Spleen (tissue), 11 donors: ENCODE measurements around the gene FAM216B. TPM values are rescaled to one million over a fixed set of nuclear protein-coding genes. Genes with fewer than 3 reads are reported as not detected.

Source experiments
- DNase-seq: peaks from one replicate; pipeline ENCODE4 v3.0.0-alpha.2; 2020
- H3K27ac ChIP-seq, 8 donors: fragments of 200-600 bp; sonication (generic) in 7 of 8; 1 replicate in 4 of 8; 2 replicates in 4 of 8; pipeline versions ENCODE4 v1.5.0 to v1.8.0; 2016 to 2021; ENCODE audit warnings: inconsistent platforms in 4 of 8, mild to moderate bottlenecking in 4 of 8, moderate library complexity in 1 of 8
- H3K27me3 ChIP-seq, 7 donors: fragments of 200-600 bp; sonication (generic) in 6 of 7; replicated peaks in 1 of 7; 1 replicate in 4 of 7; 2 replicates in 3 of 7; pipeline versions ENCODE4 v1.5.0 to v1.8.0; 2016 to 2021; ENCODE audit warnings: inconsistent platforms in 3 of 7, mild to moderate bottlenecking in 1 of 7
- H3K36me3 ChIP-seq, 6 donors: fragments of 200-600 bp; sonication (generic) in 5 of 6; 1 replicate in 4 of 6; 2 replicates in 2 of 6; pipeline versions ENCODE4 v1.5.0 to v1.8.0; 2016 to 2021; ENCODE audit warnings: inconsistent platforms in 2 of 6
- H3K4me1 ChIP-seq, 6 donors: fragments of 200-600 bp; sonication (generic) in 5 of 6; 1 replicate in 3 of 6; 2 replicates in 3 of 6; pipeline versions ENCODE4 v1.5.0 to v1.8.0; 2016 to 2021; ENCODE audit warnings: inconsistent platforms in 3 of 6
- H3K4me3 ChIP-seq, 8 donors: fragments of 200-600 bp; sonication (generic) in 7 of 8; 1 replicate in 4 of 8; 2 replicates in 4 of 8; pipeline versions ENCODE4 v1.5.0 to v1.8.0; 2016 to 2021; ENCODE audit warnings: inconsistent platforms in 4 of 8, mild to moderate bottlenecking in 4 of 8, moderate library complexity in 2 of 8
- H3K9me3 ChIP-seq, 8 donors: fragments of 200-600 bp; sonication (generic) in 7 of 8; 1 replicate in 4 of 8; 2 replicates in 4 of 8; pipeline versions ENCODE4 v1.5.0 to v1.8.0; 2016 to 2021; ENCODE audit warnings: inconsistent platforms in 4 of 8
- POLR2A ChIP-seq, 3 donors: fragments of 450-650 bp; IDR thresholded peaks; one replicate each; pipeline ENCODE4 v1.5.1; 2017; ENCODE audit warnings: antibody characterized with exemption in 3 of 3, mild to moderate bottlenecking in 1 of 3
- POLR2AphosphoS5 ChIP-seq, 3 donors: sonication (generic); formaldehyde crosslinking; IDR thresholded peaks; one replicate each; pipeline ENCODE4 v1.5.1; 2017; ENCODE audit warnings: antibody characterized with exemption in 3 of 3
- WGBS, 5 donors: extraction: QIAGEN DNeasy Blood & Tissue Kit in 3 of 5; methylation state at CpG; one replicate each; pipeline versions ENCODE4 v1.1.5 to v1.1.7; 2013 to 2018; 5-methylcytosine and 5-hydroxymethylcytosine counted together
- intact Hi-C: fragments of 100-400 bp; cut with DNase I; formaldehyde crosslinking; loops from one replicate; pipeline ENCODE4 v1.15.0; 2023; ENCODE audit warnings: low total_unique reads
- polyA plus RNA-seq, 3 donors: library from polyadenylated mRNA; stranded (reverse); fragments of 200-250 nt; gene quantifications; one replicate each; pipeline ENCODE4 v1.2.1, GENCODE V29; 2013
- total RNA-seq, 7 donors: library from RNA; depleted of rRNA in 3 of 7; stranded (reverse); fragments of >200 nt in 3 of 7; fragmentation: NEBNext Ultra II Directional in 4 of 7; extraction: Animal tissue kit (Norgen Biotek cat#: 25700) in 4 of 7; gene quantifications; one replicate each; pipeline versions ENCODE4 v1.1.0 to v1.2.1, GENCODE V29; 2016 to 2021
- TF ChIP-seq, protein P1 (sequence below), 11 experiments: fragments of 200-600 bp in 7 of 11; fragments of 450-650 bp in 4 of 11; sonication (generic) in 4 of 11; IDR thresholded peaks in 8 of 11; conservative IDR thresholded peaks in 3 of 11; 1 replicate in 7 of 11; 2 replicates in 4 of 11; pipeline versions ENCODE4 v1.4.0 to v1.8.0; 2016 to 2021; ENCODE audit warnings: antibody characterized with exemption in 11 of 11, inconsistent platforms in 4 of 11, mild to moderate bottlenecking in 1 of 11
- donor health status: healthy with polysubstance abuse.
- donor health status: DM: no; HTN: no; CAD: no; lungs with moderate emphysema.
- donor health status: DM: no; HTN: no; CAD: no.
- donor health status: Bipolar disorder and iron deficiency.
- donor health status: healthy.
- donor health status: DM: no; HTN: no; CAD: no.
- donor health status: DM: yes; HTN: yes; CAD: no.

Gene FAM216B
- total and polyA plus RNA-seq, 10 donors: 0.04 to 0.16 (median 0.15) TPM; not detected in 7

DNA sequence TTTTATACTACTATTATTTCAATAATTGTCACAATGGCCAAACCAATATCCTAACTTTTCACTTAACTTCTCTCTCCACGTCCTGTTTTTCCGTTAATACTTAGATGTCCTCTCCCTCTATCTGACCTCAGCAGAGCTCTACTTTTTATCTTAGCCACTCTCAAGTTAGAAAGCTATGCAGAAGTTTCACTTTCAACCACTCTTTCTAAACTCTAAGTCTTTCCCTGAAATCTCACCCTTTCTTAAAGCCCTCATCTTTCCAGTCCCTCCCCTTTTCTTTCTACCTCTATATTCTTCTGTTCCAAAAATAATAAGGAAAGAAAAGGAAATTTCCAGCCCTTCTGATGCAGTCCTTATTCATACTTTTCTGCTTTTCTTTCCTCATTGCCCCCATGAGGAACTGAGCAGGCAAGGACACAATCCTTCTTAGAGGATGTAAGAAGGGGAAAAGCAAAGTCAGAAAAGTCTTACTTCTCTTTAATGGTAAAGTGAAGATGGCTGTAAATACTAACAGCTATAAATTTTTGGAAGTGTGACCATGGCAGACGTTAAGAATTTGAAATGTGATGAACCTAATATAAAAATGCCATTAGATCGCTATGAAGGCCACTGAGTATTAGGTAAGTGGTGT is 23.0 kb downstream of the FAM216B start:
- Histone ChIP-seq H3K36me3 (no peaks in the 10 kb centered on the region), H3K27ac (no peak overlapping the region), H3K9me3 (no peaks in the 10 kb centered on the region), H3K4me1 (no peaks in the 10 kb centered on the region), H3K27me3 (no peaks in the 10 kb centered on the region), H3K4me3 (no peak overlapping the region)
- 50 to 60% (median 52%) methylated on average over 4 of the region's 4 CpGs for WGBS, 5 donors
- intact Hi-C loops: no loop called here
- no peak for TF ChIP-seq POLR2A (IDR thresholded peaks at IDR 0.05)
- TF ChIP-seq POLR2AphosphoS5 (IDR thresholded peaks at IDR 0.05): no peak
- TF ChIP-seq, protein P1, sequence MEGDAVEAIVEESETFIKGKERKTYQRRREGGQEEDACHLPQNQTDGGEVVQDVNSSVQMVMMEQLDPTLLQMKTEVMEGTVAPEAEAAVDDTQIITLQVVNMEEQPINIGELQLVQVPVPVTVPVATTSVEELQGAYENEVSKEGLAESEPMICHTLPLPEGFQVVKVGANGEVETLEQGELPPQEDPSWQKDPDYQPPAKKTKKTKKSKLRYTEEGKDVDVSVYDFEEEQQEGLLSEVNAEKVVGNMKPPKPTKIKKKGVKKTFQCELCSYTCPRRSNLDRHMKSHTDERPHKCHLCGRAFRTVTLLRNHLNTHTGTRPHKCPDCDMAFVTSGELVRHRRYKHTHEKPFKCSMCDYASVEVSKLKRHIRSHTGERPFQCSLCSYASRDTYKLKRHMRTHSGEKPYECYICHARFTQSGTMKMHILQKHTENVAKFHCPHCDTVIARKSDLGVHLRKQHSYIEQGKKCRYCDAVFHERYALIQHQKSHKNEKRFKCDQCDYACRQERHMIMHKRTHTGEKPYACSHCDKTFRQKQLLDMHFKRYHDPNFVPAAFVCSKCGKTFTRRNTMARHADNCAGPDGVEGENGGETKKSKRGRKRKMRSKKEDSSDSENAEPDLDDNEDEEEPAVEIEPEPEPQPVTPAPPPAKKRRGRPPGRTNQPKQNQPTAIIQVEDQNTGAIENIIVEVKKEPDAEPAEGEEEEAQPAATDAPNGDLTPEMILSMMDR (IDR thresholded peaks at IDR 0.05 in 8 of 11, conservative IDR thresholded peaks at IDR 0.05 in 3 of 11): no peak
- DNase-seq: no peak

DNA sequence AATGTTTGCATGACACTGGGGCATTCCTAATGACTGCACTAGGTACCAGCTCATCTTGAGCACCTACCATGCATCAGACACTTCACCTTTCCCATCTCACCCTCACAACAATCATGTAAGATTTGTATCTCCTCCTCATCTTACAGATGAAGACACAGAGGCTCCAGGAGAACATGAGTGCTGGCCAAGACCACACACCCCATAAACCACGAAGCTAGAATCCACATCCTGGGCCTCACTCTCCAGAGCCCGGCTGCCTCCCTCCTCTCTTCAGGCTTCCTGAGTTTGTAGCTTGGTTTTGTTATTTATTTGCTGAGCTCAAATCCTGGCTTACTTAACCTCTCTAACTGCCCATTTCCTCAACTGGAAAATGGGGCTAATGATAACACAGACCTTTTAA is 25.9 kb downstream of the FAM216B start:
- Histone ChIP-seq H3K27ac (no peak overlapping the region), H3K27me3 (no peaks in the 10 kb centered on the region), H3K9me3 (no peaks in the 10 kb centered on the region), H3K4me3 (no peak overlapping the region), H3K36me3 (no peaks in the 10 kb centered on the region), H3K4me1 (no peaks in the 10 kb centered on the region)
- TF ChIP-seq, protein P1 (IDR thresholded peaks at IDR 0.05 in 8 of 11, conservative IDR thresholded peaks at IDR 0.05 in 3 of 11): no peak
- no peak for TF ChIP-seq POLR2AphosphoS5 (IDR thresholded peaks at IDR 0.05)
- no peak for TF ChIP-seq POLR2A (IDR thresholded peaks at IDR 0.05)
- 12 to 22% (median 20%) methylated on average over 2 of the region's 2 CpGs for WGBS, 5 donors
- DNase-seq: no peak
- intact Hi-C loops: no loop called here

DNA sequence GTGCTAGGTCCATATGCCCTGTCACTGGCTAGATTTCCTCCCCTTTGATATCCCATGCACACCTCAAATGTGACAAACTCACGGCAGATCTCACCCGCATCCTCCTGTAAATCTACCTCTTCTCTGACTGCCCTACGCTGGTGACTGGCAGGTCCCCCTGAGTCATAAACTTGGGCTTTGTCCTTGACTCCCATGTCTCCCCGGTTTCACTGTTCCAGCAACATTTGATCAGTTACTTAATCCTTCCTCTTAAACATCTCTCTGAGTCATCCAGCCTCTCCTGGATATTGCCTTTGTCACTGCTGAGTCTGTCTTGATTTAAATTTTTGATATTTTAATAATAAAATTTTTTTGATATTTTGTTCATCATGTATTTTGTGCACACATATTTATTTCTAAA is 26.5 kb downstream of the FAM216B start:
- TF ChIP-seq POLR2A (IDR thresholded peaks at IDR 0.05) (no peak), POLR2AphosphoS5 (IDR thresholded peaks at IDR 0.05) (no peak)
- TF ChIP-seq, protein P1 (IDR thresholded peaks at IDR 0.05 in 8 of 11, conservative IDR thresholded peaks at IDR 0.05 in 3 of 11): no peak
- 68 to 86% (median 73%) methylated on average over 4 of the region's 4 CpGs for WGBS, 5 donors
- Histone ChIP-seq H3K4me3 (no peak overlapping the region), H3K27me3 (no peaks in the 10 kb centered on the region), H3K36me3 (no peaks in the 10 kb centered on the region), H3K4me1 (no peaks in the 10 kb centered on the region), H3K27ac (no peak overlapping the region), H3K9me3 (no peaks in the 10 kb centered on the region)
- intact Hi-C loops: no loop called here
- DNase-seq: no peak

DNA sequence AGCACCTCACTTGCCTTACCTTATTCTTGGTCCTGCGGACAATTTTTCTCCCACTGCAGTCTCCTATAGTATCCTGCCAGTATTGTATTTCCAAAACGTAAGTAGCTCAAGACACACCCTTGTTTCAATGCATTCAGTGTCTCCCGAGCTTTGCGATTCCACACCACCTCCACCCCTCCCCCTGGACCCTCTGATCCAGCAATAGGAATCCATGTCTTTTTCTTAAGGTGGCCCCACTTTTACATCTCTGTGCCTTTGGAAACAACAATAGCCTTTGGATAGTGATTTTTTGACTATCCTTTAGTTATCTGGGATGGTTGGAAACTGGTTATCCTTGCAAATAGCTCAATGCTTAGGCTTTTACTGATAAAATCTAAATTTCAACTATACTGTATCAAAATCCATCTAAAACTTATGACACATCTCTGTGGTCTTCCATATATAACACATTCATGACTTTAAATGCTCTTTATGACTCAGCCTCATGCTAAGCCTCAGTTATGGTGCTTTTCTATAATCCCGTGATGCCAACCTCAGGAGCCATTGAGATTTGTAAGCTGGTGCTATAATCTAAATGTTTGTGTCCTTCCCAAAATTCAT is 27.1 kb downstream of the FAM216B start:
- H3K27ac ChIP-seq: no peak overlapping the region
- H3K36me3 ChIP-seq: no peaks in the 10 kb centered on the region
- WGBS, 5 donors: 70 to 92% (median 83%) methylated on average over 5 of the region's 5 CpGs
- intact Hi-C loops: no loop called here
- TF ChIP-seq, protein P1 (IDR thresholded peaks at IDR 0.05 in 8 of 11, conservative IDR thresholded peaks at IDR 0.05 in 3 of 11): no peak
- no peaks in the 10 kb centered on the region for H3K9me3 ChIP-seq
- H3K27me3 ChIP-seq: no peaks in the 10 kb centered on the region
- H3K4me3 ChIP-seq: no peak overlapping the region
- DNase-seq: no peak
- H3K4me1 ChIP-seq: no peaks in the 10 kb centered on the region
